Measurements from ENCODE around the gene KLHDC7A.

DNA sequence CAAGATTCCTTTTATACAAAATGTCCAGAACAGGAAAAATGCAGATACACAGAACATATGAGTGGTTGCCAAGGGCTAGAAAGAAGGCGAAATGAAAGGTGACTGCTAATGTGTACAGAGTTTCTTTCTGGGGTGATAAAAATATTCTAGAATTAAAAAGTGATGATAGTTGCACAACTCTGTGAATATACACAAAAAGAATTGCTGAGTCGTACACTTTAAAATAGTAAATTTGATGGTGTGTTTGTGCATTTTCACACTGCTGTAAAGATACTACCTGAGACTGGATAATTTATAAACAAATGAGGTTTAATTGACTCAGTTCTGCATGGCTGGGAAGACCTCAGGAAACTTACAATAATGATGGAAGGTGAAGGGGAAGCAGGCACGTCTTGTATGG, 23.9 kb downstream of the KLHDC7A start:
- TF ChIP-seq CTCF (IDR thresholded peaks at IDR 0.05; ENCODE audit: insufficient read depth, low read length, poor library complexity, severe bottlenecking) (no peak), EZH2phosphoT487 (conservative IDR thresholded peaks at IDR 0.05; ENCODE audit: low read length) (no peak)
